Panc1 (cell line): ENCODE data around the gene SND1. TPM values are rescaled to one million over a fixed set of nuclear protein-coding genes. Genes with fewer than 3 reads are reported as not detected.

Experiments used
- ATAC-seq: fragments of 200-7000 bp; cut with Tn5 transposase; 2 replicates; pipeline ENCODE4 v1.9.1; 2020; ENCODE audit warnings: mild to moderate bottlenecking, moderate library complexity
- BruUV-seq: library from RNA; stranded (reverse); fragments of 400-500 nt; replicated peaks from 2 replicates; lab custom pipeline; 2021; lab: Mats Ljungman, UMichigan
- CTCF ChIA-PET: fragments of 300-600 bp; sonication (Branson Sonifier 250); formaldehyde crosslinking; loops from one replicate; lab custom pipeline; 2022; ENCODE audit warnings: antibody characterized with exemption; lab: Charles Lee
- POLR2A ChIA-PET: fragments of 300-600 bp; sonication (Branson Sonifier 250); formaldehyde crosslinking; loops from one replicate; lab custom pipeline; 2022; ENCODE audit warnings: antibody characterized with exemption; lab: Charles Lee
- DNase-seq: peaks from one replicate; pipeline ENCODE4 v3.0.0-alpha.2; 2010; ENCODE audit warnings: low read depth, low spot score
- H3K27ac ChIP-seq: 2 replicates; pipeline ENCODE4 v1.5.1; 2011; ENCODE audit warnings: mild to moderate bottlenecking, low read length, inconsistent platforms
- H3K27me3 ChIP-seq: fragments of 200-500 bp; sonication (Bioruptor generic); 2 replicates; pipeline ENCODE4 v1.6.0; 2014; ENCODE audit warnings: low read length, inconsistent platforms; ENCODE audit not compliant: control insufficient read depth, insufficient read depth
- H3K36me3 ChIP-seq: fragments of 200-500 bp; sonication (Bioruptor generic); 2 replicates; pipeline ENCODE4 v1.5.1; 2014; ENCODE audit warnings: inconsistent platforms, mild to moderate bottlenecking, low read length, moderate library complexity; ENCODE audit not compliant: control insufficient read depth, insufficient read depth
- H3K4me1 ChIP-seq: 2 replicates; pipeline ENCODE4 v1.5.1; 2011; ENCODE audit warnings: inconsistent platforms, mild to moderate bottlenecking, low read length, moderate library complexity; ENCODE audit not compliant: control insufficient read depth, insufficient read depth
- H3K4me3 ChIP-seq, 2 experiments: 2 replicates each; pipeline ENCODE4 v1.5.1; 2011 to 2012; ENCODE audit warnings: low read depth in 2 of 2, low read length in 2 of 2, mild to moderate bottlenecking in 2 of 2, inconsistent platforms in 1 of 2, moderate library complexity in 1 of 2
- H3K9me3 ChIP-seq: fragments of 200-500 bp; sonication (Bioruptor generic); 2 replicates; pipeline ENCODE4 v1.5.1; 2014; ENCODE audit warnings: low read depth, mild to moderate bottlenecking, inconsistent platforms, low read length, moderate library complexity; ENCODE audit not compliant: control insufficient read depth, insufficient read depth
- POLR2AphosphoS5 ChIP-seq: IDR thresholded peaks from 2 replicates; pipeline ENCODE4 v1.6.1; 2012; ENCODE audit warnings: mild to moderate bottlenecking, low read depth, low read length, moderate library complexity
- REST ChIP-seq, 2 experiments: IDR thresholded peaks; 2 replicates each; pipeline ENCODE4 v1.6.1; 2011 to 2012; ENCODE audit warnings: low read depth in 2 of 2, control low read depth in 1 of 2, low read length in 1 of 2, mild to moderate bottlenecking in 1 of 2, moderate library complexity in 1 of 2; ENCODE audit not compliant: insufficient read depth in 1 of 2
- SIN3A ChIP-seq: IDR thresholded peaks from 2 replicates; pipeline ENCODE4 v1.6.1; 2012; ENCODE audit warnings: low read depth, mild to moderate bottlenecking, low read length, moderate library complexity, borderline replicate concordance; ENCODE audit not compliant: insufficient read depth
- TCF7L2 ChIP-seq: IDR thresholded peaks from 2 replicates; pipeline ENCODE4 v1.6.1; 2011; ENCODE audit warnings: mild to moderate bottlenecking, low read depth, low read length, inconsistent platforms
- in situ Hi-C: cut with HindIII; loops from 2 replicates; pipeline ENCODE4 v1.10.0; 2016; ENCODE audit warnings: low sequenced_read_pairs, low pct_unique_long_range_greater_than_20kb
- intact Hi-C: fragments of 100-400 bp; cut with micrococcal nuclease; formaldehyde crosslinking; loops from one replicate; pipeline ENCODE4 v1.10.0; 2022; ENCODE audit not compliant: unreplicated experiment
- total RNA-seq: library from RNA; stranded (reverse); gene quantifications from one replicate; pipeline ENCODE4 v1.2.1, GENCODE V29; 2021; ENCODE audit not compliant: unreplicated experiment
- TF ChIP-seq, protein P1 (sequence below): fragments of 450-650 bp; IDR thresholded peaks from 2 replicates; pipeline ENCODE4 v1.5.1; 2017; ENCODE audit warnings: mild to moderate bottlenecking

The SND1 gene
- total RNA-seq, 1 experiment from 2014 or later: 176 TPM

GRCh38 chr7:127905021-127905420, 253.0 kb downstream of the SND1 start:
- peaks cover 2% of the 10 kb centered on the region; the same call in 1 of the 2 replicates for H3K4me1 ChIP-seq
- peaks cover 3% of the 10 kb centered on the region; the same call in 1 of the 2 replicates for H3K36me3 ChIP-seq
- no peaks in the 10 kb centered on the region for H3K9me3 ChIP-seq
- TF ChIP-seq POLR2AphosphoS5 (no peak), TCF7L2 (no peak), SIN3A (no peak), REST (IDR thresholded peaks at IDR 0.05; ENCODE audit: insufficient read depth in 1 of 2, low read depth in 2 of 2, low read length in 1 of 2) (no peak)
- TF ChIP-seq, protein P1, sequence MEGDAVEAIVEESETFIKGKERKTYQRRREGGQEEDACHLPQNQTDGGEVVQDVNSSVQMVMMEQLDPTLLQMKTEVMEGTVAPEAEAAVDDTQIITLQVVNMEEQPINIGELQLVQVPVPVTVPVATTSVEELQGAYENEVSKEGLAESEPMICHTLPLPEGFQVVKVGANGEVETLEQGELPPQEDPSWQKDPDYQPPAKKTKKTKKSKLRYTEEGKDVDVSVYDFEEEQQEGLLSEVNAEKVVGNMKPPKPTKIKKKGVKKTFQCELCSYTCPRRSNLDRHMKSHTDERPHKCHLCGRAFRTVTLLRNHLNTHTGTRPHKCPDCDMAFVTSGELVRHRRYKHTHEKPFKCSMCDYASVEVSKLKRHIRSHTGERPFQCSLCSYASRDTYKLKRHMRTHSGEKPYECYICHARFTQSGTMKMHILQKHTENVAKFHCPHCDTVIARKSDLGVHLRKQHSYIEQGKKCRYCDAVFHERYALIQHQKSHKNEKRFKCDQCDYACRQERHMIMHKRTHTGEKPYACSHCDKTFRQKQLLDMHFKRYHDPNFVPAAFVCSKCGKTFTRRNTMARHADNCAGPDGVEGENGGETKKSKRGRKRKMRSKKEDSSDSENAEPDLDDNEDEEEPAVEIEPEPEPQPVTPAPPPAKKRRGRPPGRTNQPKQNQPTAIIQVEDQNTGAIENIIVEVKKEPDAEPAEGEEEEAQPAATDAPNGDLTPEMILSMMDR: no peak
- no peak for ATAC-seq
- DNase-seq: no peak
- H3K27ac ChIP-seq: no peak overlapping the region
- CTCF ChIA-PET: no interaction called here
- H3K27me3 ChIP-seq: no peaks in the 10 kb centered on the region
- in situ Hi-C loops: no loop called here
- no TSS peak for BruUV-seq
- POLR2A ChIA-PET: no interaction called here
- intact Hi-C loops: no loop called here
- H3K4me3 ChIP-seq: no peak overlapping the region

DNA sequence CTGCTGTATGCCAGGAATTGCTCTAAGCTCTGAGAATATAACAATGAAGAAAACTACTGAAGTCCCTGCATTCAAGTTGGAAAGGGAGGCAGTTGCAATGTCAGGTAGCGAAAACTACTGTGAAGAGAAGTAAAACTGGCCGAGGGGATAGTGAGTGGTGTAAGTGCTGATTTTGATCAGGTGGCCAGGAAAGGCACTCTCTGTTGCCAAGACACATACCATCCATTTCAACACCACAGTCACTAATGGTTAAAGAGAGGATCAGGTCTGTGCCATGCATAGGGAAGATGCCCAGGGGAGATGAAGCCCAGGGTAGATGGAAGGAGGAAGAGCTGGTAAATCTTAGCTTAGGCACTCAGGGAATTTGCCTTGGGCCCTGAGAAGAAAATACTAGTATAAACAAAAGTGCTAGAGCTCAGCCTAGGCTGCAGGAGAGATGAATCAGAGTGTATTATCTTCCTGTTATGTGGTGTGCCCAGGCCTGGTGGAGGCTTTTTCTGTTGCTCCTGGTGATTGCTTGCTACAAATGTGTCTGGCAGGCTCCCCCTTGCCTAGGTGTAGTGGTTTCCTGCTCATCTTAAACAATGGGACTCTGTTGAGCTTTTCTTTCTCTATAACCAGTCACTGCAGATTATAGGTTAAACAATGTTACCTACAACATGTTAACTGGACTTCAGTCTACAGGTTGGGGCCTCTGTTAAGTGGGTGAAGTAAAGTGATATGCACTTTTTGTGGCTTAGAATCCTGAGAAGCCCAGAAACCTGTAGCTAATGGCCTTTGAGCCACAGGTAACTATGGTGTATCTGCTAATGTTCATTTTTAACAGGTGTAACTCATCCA, 253.7 kb downstream of the SND1 start:
- CTCF ChIA-PET: no interaction called here
- no peaks in the 10 kb centered on the region for H3K9me3 ChIP-seq
- H3K27me3 ChIP-seq: no peaks in the 10 kb centered on the region
- intact Hi-C loops (no loop called here), in situ Hi-C loops (no loop called here)
- DNase-seq: no peak
- H3K4me1 ChIP-seq: peaks cover 2% of the 10 kb centered on the region; the same call in 1 of the 2 replicates
- no peak overlapping the region for H3K4me3 ChIP-seq
- H3K36me3 ChIP-seq: peaks cover 3% of the 10 kb centered on the region; the same call in 1 of the 2 replicates
- POLR2A ChIA-PET: interaction anchor here (0.6 kb wide), 1 partner anchor 90 kb away, joined by 4 read pairs; no protein-coding TSS in a partner anchor
- no peak for TF ChIP-seq REST (IDR thresholded peaks at IDR 0.05; ENCODE audit: insufficient read depth in 1 of 2, low read depth in 2 of 2, low read length in 1 of 2)
- no peak for ATAC-seq
- H3K27ac ChIP-seq: no peak overlapping the region
- no TSS peak for BruUV-seq
